ENCODE results near the gene NXN. TPM values are rescaled to one million over a fixed set of nuclear protein-coding genes. Genes with fewer than 3 reads are reported as not detected.
"Not testable (repeated sequence)": the region's sequence is repeated elsewhere in the genome, so short reads cannot be mapped to it uniquely, and the experiment has no call there.

The NXN gene
- total RNA-seq, 2 experiments from 2014 or later: 0.68 to 0.97 TPM

DNA sequence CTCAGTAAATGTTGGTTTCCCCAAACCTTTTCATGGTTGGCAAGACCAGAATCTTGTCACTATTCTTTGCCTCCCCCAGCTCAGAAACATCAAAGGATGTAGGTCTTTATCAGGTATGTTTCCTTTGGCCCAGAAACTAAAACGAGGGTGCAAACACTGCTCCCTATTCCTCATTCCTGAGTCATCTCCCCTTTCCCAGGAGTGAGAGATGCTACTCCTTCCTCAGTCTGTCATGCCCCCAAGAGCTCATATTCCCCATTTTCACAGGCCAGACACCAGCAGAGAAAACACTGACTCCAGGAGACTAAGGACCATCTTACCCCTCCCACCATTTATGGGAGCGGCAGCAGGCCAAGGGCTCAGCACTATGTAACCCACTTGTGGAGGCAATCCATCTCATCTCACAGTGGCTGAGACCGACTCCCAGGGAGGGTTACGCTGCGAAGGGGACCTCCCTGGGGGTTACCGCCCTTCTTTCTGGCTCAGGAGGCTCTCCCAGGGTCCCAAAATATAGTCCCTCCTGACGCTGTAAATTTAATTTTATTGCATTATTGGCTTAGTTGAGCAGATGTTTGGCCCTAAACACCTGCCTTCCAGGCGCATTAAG, 229.0 kb downstream of the NXN start:
- DNase-seq: no peak
- H3K4me3 Mint-ChIP-seq: peak overlapping the region; percentile 95
- peaks cover 31% of the 10 kb centered on the region for H3K4me1 Mint-ChIP-seq (ENCODE audit: low read depth)
- H3K27ac Mint-ChIP-seq: peak overlapping the region; percentile 90
- H3K36me3 Mint-ChIP-seq (ENCODE audit: low read depth): peaks cover 51% of the 10 kb centered on the region
- H3K27me3 Mint-ChIP-seq (ENCODE audit: low read depth): no peaks in the 10 kb centered on the region
- no peak for ATAC-seq
- POLR2A ChIA-PET: interaction anchor here (0.9 to 1.8 kb wide), 6 partner anchors 13 to 332 kb away, joined by 3 to 4 read pairs (median 3); partner anchors contain the start of genes GLOD4 and MRM3
- CTCF ChIA-PET: interaction anchor here (0.6 to 2.3 kb wide), 5 partner anchors 11 to 338 kb away, joined by 3 to 12 read pairs (median 5); partner anchors contain the start of gene TIMM22
- H3K9me3 Mint-ChIP-seq (ENCODE audit: insufficient read depth): no peaks in the 10 kb centered on the region

DNA sequence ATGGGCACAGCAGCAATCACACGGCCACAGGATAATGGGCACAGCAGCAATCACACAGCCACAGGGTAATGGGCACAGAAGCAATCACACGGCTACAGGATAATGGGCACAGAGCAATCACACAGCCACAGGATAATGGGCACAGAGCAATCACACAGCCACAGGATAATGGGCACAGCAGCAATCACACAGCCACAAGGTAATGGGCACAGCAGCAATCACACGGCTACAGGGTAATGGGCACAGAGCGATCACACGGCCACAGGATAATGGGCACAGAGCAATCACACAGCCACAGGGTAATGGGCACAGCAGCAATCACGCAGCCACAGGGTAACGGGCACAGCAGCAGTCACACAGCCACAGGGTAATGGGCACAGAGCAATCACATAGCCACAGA, 230.2 kb downstream of the NXN start:
- CTCF ChIA-PET: interaction anchor here (2.3 kb wide), 1 partner anchor 337 kb away, joined by 12 read pairs; no protein-coding TSS in a partner anchor
- peaks cover 31% of the 10 kb centered on the region for H3K4me1 Mint-ChIP-seq (ENCODE audit: low read depth)
- peak overlapping the region; percentile 9 for H3K4me3 Mint-ChIP-seq
- not testable (repeated sequence) for H3K27me3 Mint-ChIP-seq (ENCODE audit: low read depth); ATAC-seq; H3K9me3 Mint-ChIP-seq (ENCODE audit: insufficient read depth); DNase-seq; H3K27ac Mint-ChIP-seq
- POLR2A ChIA-PET: interaction anchor here (1.1 kb wide), 1 partner anchor 33 kb away, joined by 4 read pairs; the partner anchor contains the start of genes GLOD4 and MRM3
- H3K36me3 Mint-ChIP-seq (ENCODE audit: low read depth): peaks cover 61% of the 10 kb centered on the region

Small RNAs within 50 kb of the gene (microRNA-seq; reads per million reads assigned to microRNA genes)
- gene MIR3183: not detected

Other genes with a start within 250 kb of the NXN start
- gene TLCD3A, start 247.2 kb downstream of the NXN start, total RNA-seq: 10 to 100 TPM; 17.0 to 17.9 TPM
- 10 to 100 TPM; 41.4 to 45.8 TPM for gene GEMIN4, start 227.5 kb downstream of the NXN start, total RNA-seq
- gene GLOD4, start 197.5 kb downstream of the NXN start, total RNA-seq: 10 to 100 TPM; 57.5 to 59.1 TPM
- gene MRM3, start 197.4 kb downstream of the NXN start, total RNA-seq: 10 to 100 TPM; 19.4 to 19.6 TPM
- 10 to 100 TPM; 10.0 to 10.4 TPM for gene TIMM22, start 17.4 kb upstream of the NXN start, total RNA-seq
- gene ABR, start 200.2 kb upstream of the NXN start, total RNA-seq: 100 to 1,000 TPM; 143 to 156 TPM